Ascending aorta (tissue), 2 donors: ENCODE results near the gene CCL16. TPM values are rescaled to one million over a fixed set of nuclear protein-coding genes. Genes with fewer than 3 reads are reported as not detected.
"Not testable (repeated sequence)": the region's sequence is repeated elsewhere in the genome, so short reads cannot be mapped to it uniquely, and the experiment has no call there.

Experiments used
- DNase-seq, 2 donors: peaks; one replicate each; pipeline ENCODE4 v3.0.0-alpha.2; 2019; ENCODE audit warnings: low spot score in 2 of 2
- H3K27ac ChIP-seq, 2 donors: fragments of 200-600 bp; sonication (generic); one replicate each; pipeline ENCODE4 v1.5.1; 2016 to 2017; ENCODE audit warnings: mild to moderate bottlenecking in 1 of 2
- H3K27me3 ChIP-seq: fragments of 200-600 bp; sonication (generic); one replicate; pipeline ENCODE4 v1.5.1; 2017
- H3K36me3 ChIP-seq, 2 donors: fragments of 200-600 bp; sonication (generic); one replicate each; pipeline ENCODE4 v1.5.1; 2016
- H3K4me1 ChIP-seq, 2 donors: fragments of 200-600 bp; sonication (generic); one replicate each; pipeline ENCODE4 v1.5.1; 2016 to 2017; ENCODE audit warnings: mild to moderate bottlenecking in 1 of 2
- H3K4me3 ChIP-seq, 2 donors: fragments of 200-600 bp; sonication (generic); one replicate each; pipeline ENCODE4 v1.5.1; 2016 to 2017; ENCODE audit warnings: mild to moderate bottlenecking in 1 of 2
- H3K9me3 ChIP-seq, 2 donors: fragments of 200-600 bp; sonication (generic); one replicate each; pipeline ENCODE4 v1.5.1; 2016
- CTCF ChIP-seq, 3 experiments: fragments of 200-600 bp in 2 of 3; fragments of 450-650 bp in 1 of 3; sonication (generic) in 2 of 3; IDR thresholded peaks; one replicate each; pipeline ENCODE4 v1.5.1; 2016 to 2019; ENCODE audit warnings: antibody characterized with exemption in 3 of 3, mild to moderate bottlenecking in 1 of 3, moderate library complexity in 1 of 3
- intact Hi-C: fragments of 100-400 bp; cut with DNase I; formaldehyde crosslinking; loops from one replicate; pipeline ENCODE4 v1.15.1; 2023
- total RNA-seq: library from RNA; depleted of rRNA; stranded (reverse); fragments of >200 nt; gene quantifications from one replicate; pipeline ENCODE4 v1.1.0, GENCODE V29; 2016

Gene CCL16
- total RNA-seq, 1 donor from 2014 or later: not detected

DNA sequence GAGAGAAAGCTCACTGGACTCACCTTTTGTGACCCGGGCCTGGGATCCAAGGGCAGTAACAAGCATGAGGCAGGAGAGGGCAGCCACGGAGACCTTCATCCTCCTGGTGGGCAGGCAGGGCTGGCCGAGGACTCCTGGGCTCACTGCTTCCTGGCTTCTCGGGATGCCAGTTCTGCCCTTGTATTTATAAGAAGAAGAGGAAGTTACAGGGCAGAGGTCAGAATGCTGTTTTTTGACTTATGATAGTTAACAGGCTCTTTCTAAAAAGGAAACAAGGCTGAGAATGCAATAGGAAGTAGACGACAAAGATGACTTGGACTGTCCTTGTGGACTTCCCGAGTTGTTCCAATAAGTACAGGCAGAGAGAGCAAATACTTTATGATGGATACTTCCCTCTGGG is 36.5 kb upstream of the CCL16 start, which contains the start of gene CCL23:
Gene CCL23, minus strand, starts transcription at position 174 of the 400 bp plus-strand sequence. Its CDS starts 75 bp downstream, at position 99.
- H3K27me3 ChIP-seq: no peaks in the 10 kb centered on the region
- H3K27ac ChIP-seq: no peak within 1 kb of the TSS
- DNase-seq: no peak
- no peaks in the 10 kb centered on the region for H3K9me3 ChIP-seq
- H3K4me1 ChIP-seq: no peaks in the 10 kb centered on the region
- no peak within 1 kb of the TSS for H3K4me3 ChIP-seq
- no peak for TF ChIP-seq CTCF (IDR thresholded peaks at IDR 0.05)
- intact Hi-C loops: no loop called here
- no peaks in the 10 kb centered on the region for H3K36me3 ChIP-seq

DNA sequence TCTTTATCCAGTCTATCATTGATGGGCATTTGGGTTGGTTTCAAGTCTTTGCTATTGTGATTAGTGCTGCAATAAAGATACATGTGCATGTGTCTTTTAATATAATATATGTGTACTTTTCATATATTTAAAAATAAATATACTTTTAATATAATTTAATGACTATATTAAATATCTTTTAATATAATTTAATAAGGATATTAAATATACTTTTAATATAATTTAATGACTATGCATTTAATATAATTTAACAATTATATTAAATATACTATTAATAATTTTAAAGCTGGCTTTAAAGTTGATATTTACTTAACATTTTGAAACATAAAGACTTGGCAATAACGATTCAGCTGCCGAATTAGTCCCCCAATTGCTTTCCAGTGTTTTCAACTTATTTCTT is 35.3 kb upstream of the CCL16 start:
- no peak for TF ChIP-seq CTCF (IDR thresholded peaks at IDR 0.05)
- intact Hi-C loops: no loop called here
- Histone ChIP-seq H3K4me3 (no peak overlapping the region), H3K4me1 (no peaks in the 10 kb centered on the region), H3K9me3 (peaks cover 0 to 8% of the 10 kb centered on the region in 2 donors), H3K27ac (no peak overlapping the region), H3K27me3 (no peaks in the 10 kb centered on the region), H3K36me3 (no peaks in the 10 kb centered on the region)
- no peak for DNase-seq

DNA sequence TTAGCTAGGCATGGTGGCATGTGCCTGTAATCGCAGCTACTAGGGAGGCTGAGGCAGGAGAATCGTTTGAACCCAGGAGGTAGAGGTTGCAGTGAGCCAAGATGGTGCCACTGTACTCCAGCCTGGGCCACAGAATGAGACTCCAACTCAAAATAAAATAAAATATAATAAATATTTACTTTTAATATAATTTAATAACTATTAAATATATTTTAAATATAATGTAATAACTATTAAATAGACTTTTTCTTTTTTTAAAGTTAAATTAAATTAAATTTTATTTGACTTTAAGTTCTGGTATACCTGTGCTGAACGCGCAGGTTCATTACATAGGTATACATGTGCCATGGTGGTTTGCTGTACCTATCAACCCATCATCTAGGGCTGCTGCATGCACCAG is 34.6 kb upstream of the CCL16 start:
- H3K36me3 ChIP-seq, intact Hi-C loops, H3K4me3 ChIP-seq, H3K4me1 ChIP-seq, H3K27ac ChIP-seq, H3K27me3 ChIP-seq, DNase-seq, H3K9me3 ChIP-seq: not testable (repeated sequence)

- no peak for TF ChIP-seq CTCF (IDR thresholded peaks at IDR 0.05)
- no peaks in the 10 kb centered on the region for H3K4me1 ChIP-seq
- no peak for DNase-seq
- no peak overlapping the region for H3K27ac ChIP-seq
- no peaks in the 10 kb centered on the region for H3K27me3 ChIP-seq
- H3K36me3 ChIP-seq: no peaks in the 10 kb centered on the region
- H3K4me3 ChIP-seq: no peak overlapping the region
- intact Hi-C loops: no loop called here
- H3K9me3 ChIP-seq: peaks cover 0 to 8% of the 10 kb centered on the region in 2 donors
Measured at GRCh38 chr17:36014946-36015345, 33.6 kb upstream of the CCL16 start.

- TF ChIP-seq CTCF (IDR thresholded peaks at IDR 0.05): no peak
- Histone ChIP-seq H3K27me3 (no peaks in the 10 kb centered on the region), H3K27ac (no peak overlapping the region), H3K36me3 (no peaks in the 10 kb centered on the region), H3K9me3 (peaks cover 0 to 8% of the 10 kb centered on the region in 2 donors), H3K4me3 (no peak overlapping the region), H3K4me1 (no peaks in the 10 kb centered on the region)
- no peak for DNase-seq
- intact Hi-C loops: no loop called here
Measured at GRCh38 chr17:36011201-36011600, 29.9 kb upstream of the CCL16 start.

GRCh38 chr17:36008998-36009665 is 27.8 kb upstream of the CCL16 start:
- no peak for TF ChIP-seq CTCF (IDR thresholded peaks at IDR 0.05)
- Histone ChIP-seq H3K9me3 (peaks cover 0 to 8% of the 10 kb centered on the region in 2 donors), H3K27me3 (no peaks in the 10 kb centered on the region), H3K4me1 (no peaks in the 10 kb centered on the region), H3K27ac (no peak overlapping the region), H3K4me3 (no peak overlapping the region), H3K36me3 (no peaks in the 10 kb centered on the region)
- DNase-seq: no peak
- intact Hi-C loops: no loop called here
